Cardiac muscle cell (in vitro differentiated cells and primary cell): ENCODE measurements around the gene CTNNB1. TPM values are rescaled to one million over a fixed set of nuclear protein-coding genes. Genes with fewer than 3 reads are reported as not detected.
A peak's percentile ranks its signal among the peaks of the same experiment; 100 is the strongest.

Source experiments
- DNase-seq, 2 donors: peaks; one replicate each; pipeline versions ENCODE4 v3.0.0 to v3.0.0-alpha.2; 2010 to 2017; ENCODE audit warnings: low read depth in 1 of 2, low spot score in 1 of 2
- H3K27ac ChIP-seq: fragments of 200-600 bp; sonication (generic); 2 replicates; pipeline ENCODE4 v1.5.1; 2016
- H3K27me3 ChIP-seq: fragments of 200-600 bp; sonication (generic); 2 replicates; pipeline ENCODE4 v1.6.0; 2016; ENCODE audit warnings: control low read depth
- H3K36me3 ChIP-seq: fragments of 200-600 bp; sonication (generic); 2 replicates; pipeline ENCODE4 v1.5.1; 2016; ENCODE audit warnings: control low read depth
- H3K4me1 ChIP-seq: fragments of 200-600 bp; sonication (generic); 2 replicates; pipeline ENCODE4 v1.8.1; 2017; ENCODE audit warnings: low read depth, mild to moderate bottlenecking, mixed run types
- H3K4me3 ChIP-seq: fragments of 200-600 bp; sonication (generic); 2 replicates; pipeline ENCODE4 v1.5.1; 2016; ENCODE audit warnings: mild to moderate bottlenecking
- H3K9me3 ChIP-seq: fragments of 200-600 bp; sonication (generic); 2 replicates; pipeline ENCODE4 v1.5.1; 2017; ENCODE audit warnings: low read depth, mild to moderate bottlenecking, control low read depth
- polyA plus RNA-seq: library from polyadenylated mRNA; unstranded; fragments of >200 nt; fragmentation: Nextera tagmentation; extraction: Ambion mirVana; gene quantifications from 2 replicates; pipeline ENCODE4 v1.2.1, GENCODE V29; 2016
- total RNA-seq: library from RNA; depleted of rRNA; stranded (reverse); fragments of >200 nt; gene quantifications from 2 replicates; pipeline ENCODE4 v1.2.3, GENCODE V29; 2016
- TF ChIP-seq, protein P1 (sequence below): IDR thresholded peaks from 2 replicates; pipeline ENCODE4 v1.5.1; 2012; ENCODE audit warnings: low read depth, mild to moderate bottlenecking, low read length

Gene CTNNB1
- total and polyA plus RNA-seq, 2 experiments from 2014 or later: 213 to 574 TPM

DNA sequence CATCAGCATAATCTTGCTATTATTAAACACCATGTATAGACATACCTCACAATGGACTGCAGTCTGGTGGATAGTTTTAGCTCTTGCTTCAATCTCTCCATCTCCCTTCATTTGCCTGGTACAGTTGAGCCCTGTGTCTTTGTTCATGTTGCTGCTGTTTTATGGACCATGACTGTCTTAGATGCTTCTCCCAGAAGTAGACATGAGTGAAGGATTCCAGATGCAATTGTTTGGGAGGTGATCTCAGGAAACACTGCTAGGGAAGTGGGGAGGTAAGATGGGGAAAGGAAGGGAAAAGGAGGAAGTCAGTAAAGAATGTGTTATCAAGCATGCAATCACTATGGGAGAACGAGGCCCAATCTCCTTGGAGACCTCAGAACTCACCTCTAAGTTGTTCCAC, 36.3 kb upstream of the CTNNB1 start:
- DNase-seq: no peak
- TF ChIP-seq, protein P1, sequence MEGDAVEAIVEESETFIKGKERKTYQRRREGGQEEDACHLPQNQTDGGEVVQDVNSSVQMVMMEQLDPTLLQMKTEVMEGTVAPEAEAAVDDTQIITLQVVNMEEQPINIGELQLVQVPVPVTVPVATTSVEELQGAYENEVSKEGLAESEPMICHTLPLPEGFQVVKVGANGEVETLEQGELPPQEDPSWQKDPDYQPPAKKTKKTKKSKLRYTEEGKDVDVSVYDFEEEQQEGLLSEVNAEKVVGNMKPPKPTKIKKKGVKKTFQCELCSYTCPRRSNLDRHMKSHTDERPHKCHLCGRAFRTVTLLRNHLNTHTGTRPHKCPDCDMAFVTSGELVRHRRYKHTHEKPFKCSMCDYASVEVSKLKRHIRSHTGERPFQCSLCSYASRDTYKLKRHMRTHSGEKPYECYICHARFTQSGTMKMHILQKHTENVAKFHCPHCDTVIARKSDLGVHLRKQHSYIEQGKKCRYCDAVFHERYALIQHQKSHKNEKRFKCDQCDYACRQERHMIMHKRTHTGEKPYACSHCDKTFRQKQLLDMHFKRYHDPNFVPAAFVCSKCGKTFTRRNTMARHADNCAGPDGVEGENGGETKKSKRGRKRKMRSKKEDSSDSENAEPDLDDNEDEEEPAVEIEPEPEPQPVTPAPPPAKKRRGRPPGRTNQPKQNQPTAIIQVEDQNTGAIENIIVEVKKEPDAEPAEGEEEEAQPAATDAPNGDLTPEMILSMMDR: no peak
- Histone ChIP-seq H3K27me3 (no peaks in the 10 kb centered on the region), H3K4me3 (no peak overlapping the region), H3K4me1 (no peaks in the 10 kb centered on the region), H3K36me3 (no peaks in the 10 kb centered on the region), H3K9me3 (no peaks in the 10 kb centered on the region), H3K27ac (no peak overlapping the region)

DNA sequence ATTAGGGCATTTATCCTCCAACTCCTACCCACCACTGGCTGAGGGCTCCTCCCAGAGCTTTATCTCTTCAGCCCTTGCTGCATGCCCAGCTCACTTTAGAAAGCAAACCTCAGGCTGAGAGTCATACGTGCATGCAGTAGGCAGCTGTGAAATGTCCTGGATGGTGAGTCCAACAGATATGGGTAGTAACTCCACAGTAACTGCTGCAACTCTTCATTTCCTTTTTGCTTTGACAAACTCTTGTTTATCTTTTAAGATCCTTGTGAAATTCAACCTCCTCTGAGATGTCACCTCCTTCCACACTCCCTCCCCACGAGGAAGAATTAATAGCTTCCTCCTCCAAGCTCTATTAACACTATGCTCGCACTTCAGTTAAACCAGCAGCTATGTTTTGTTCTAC, 35.9 kb upstream of the CTNNB1 start:
- Histone ChIP-seq H3K36me3 (no peaks in the 10 kb centered on the region), H3K27me3 (no peaks in the 10 kb centered on the region), H3K27ac (no peak overlapping the region), H3K4me1 (no peaks in the 10 kb centered on the region), H3K9me3 (no peaks in the 10 kb centered on the region), H3K4me3 (no peak overlapping the region)
- TF ChIP-seq, protein P1: no peak
- DNase-seq: peak in 1 of 2 donors; percentile 40

GRCh38 chr3:41164777-41165176, 34.5 kb upstream of the CTNNB1 start:
- Histone ChIP-seq H3K27me3 (no peaks in the 10 kb centered on the region), H3K9me3 (no peaks in the 10 kb centered on the region), H3K4me1 (no peaks in the 10 kb centered on the region), H3K27ac (no peak overlapping the region), H3K36me3 (no peaks in the 10 kb centered on the region), H3K4me3 (no peak overlapping the region)
- TF ChIP-seq, protein P1: no peak
- DNase-seq: no peak

DNA sequence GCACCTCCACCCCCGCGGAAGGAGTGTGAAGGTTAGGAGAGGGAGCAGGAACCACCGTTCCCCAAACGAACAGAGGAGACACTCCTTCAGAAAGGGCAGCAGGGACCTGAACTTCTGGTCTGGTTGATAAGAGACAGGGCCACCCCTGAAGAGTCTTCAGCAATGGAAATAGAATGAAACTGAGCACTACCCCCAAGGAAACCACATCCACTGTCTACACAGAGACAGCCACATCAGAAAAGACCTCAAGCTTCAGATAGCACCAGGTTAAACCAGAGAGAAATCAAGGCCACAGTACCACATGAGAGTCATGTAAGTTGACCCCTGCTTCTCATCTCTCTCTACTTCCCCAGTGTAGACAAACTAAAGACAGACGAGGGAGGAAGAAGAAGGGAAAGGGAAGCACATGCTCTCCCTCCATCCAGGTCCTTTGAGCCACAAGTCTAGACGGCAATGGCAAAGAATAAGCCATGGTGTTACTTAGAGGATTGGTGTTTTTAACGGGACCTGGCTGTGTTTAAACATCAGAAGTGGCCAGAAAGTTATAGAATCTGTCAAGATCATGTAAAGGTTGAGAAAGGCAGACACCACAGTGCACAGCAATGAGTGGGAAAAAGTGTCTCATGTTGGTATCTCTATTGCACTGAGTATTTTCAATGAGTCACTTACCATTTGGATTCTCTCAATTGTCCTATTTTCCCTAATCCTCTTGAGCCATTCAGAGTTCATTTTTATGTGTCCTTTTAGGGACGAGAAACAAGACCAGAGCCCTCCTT, 31.4 kb upstream of the CTNNB1 start:
- TF ChIP-seq, protein P1: no peak
- H3K4me3 ChIP-seq: no peak overlapping the region
- DNase-seq: no peak
- H3K9me3 ChIP-seq: no peaks in the 10 kb centered on the region
- no peak overlapping the region for H3K27ac ChIP-seq
- H3K4me1 ChIP-seq: no peaks in the 10 kb centered on the region
- no peaks in the 10 kb centered on the region for H3K27me3 ChIP-seq
- H3K36me3 ChIP-seq: no peaks in the 10 kb centered on the region

GRCh38 chr3:41169023-41169422, 30.3 kb upstream of the CTNNB1 start:
- no peaks in the 10 kb centered on the region for H3K9me3 ChIP-seq

More at GRCh38 chr3:41169023-41169422, 30.3 kb upstream of the CTNNB1 start:
- Histone ChIP-seq H3K4me1 (peaks cover 2% of the 10 kb centered on the region), H3K27me3 (no peaks in the 10 kb centered on the region), H3K4me3 (no peak overlapping the region), H3K36me3 (no peaks in the 10 kb centered on the region), H3K27ac (no peak overlapping the region)
- TF ChIP-seq, protein P1: no peak
- peak in 1 of 2 donors; percentile 50 for DNase-seq
